GM18511 (cell line): Measurements from ENCODE around the gene MTHFD2.
"Not testable (repeated sequence)": the region's sequence is repeated elsewhere in the genome, so short reads cannot be mapped to it uniquely, and the experiment has no call there.

Experiments
- ATAC-seq: cut with Tn5 transposase; IDR thresholded peaks from one replicate; pipeline ENCODE4 v1.9.1; 2021; ENCODE audit warnings: mild to moderate bottlenecking, moderate library complexity; ENCODE audit not compliant: unreplicated experiment

MTHFD2 gene

GRCh38 chr2:74226648-74227213 is 28.3 kb downstream of the MTHFD2 start:
- ATAC-seq, result no peak

DNA sequence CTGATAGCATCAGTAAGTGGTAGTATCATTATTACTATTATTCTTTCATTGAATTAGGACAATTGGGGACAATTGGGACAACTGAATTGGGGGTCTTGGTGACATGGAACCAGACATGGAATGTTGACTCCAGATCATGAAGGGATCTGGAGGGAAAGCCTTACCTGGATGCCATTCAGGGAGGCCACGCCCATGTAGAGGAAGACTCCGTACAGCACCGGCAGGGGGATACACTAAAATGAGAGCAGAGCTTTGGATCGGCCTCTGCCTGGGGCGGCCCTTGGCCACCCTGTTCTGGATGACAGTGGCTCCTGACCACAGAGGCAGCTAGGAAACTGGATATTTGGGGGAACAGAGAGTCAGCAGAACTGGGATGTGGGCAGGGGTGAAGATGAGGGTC is 29.2 kb downstream of the MTHFD2 start:
- no peak for ATAC-seq

DNA sequence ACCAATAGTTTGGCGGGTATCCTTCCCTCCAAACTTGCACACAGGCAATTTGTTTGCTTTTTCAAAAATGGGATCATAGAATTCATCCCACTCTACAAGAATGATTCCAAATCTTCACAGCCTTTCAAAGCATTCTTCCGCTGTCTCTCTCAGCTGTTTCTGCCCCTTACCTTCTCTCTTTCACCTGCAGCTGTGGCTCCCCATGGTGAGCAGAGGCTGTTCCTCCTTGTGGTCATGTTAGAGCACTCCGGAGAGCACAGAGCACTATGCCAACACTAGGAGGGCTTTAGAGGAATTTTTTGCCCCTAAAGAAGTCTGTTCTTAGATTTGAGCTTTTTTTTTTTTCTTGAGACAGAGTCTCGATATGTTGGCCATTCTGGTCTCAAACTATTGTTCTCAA is 30.4 kb downstream of the MTHFD2 start:
- ATAC-seq, result no peak

DNA sequence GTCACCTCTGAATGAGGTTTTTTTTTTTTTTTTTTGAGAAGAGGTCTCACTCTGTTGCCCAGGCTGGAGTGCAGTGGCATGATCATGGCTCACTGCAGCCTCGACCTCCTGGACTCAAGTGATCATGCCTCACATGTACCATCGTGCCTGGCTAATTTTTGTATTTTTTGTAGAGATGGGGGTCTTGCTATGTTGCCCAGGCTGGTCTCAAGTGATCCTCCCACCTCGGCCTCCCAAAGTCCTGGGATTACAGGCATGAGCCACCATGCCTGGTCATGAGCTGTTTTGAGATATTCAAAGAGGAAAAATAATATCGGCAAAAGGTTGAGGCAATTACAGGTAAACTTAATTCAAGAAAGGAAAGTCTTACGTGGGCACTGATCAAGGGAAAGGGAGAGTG is 31.4 kb downstream of the MTHFD2 start:
- ATAC-seq, result not testable (repeated sequence)

DNA sequence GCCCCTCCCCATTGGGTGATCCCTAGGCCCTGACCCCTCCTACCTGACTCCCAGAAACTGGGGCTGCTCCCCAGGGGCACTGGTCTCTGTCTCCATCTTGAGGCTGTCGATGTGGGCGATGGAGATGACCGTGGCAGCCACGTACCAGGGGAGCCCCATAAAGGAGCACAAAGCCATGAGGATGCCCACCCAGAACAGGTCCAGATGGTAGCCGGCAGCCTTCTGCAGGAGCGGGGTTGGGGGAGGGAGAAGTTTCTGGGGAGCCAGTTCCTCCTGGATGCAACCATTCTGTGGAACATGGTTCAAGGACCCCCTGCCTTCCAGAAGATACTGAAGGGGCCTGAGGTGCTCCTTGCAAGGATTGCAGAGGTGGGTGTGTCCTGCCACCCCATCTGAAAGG is 34.0 kb downstream of the MTHFD2 start:
- ATAC-seq, result no peak

- ATAC-seq, result no peak
Measured at GRCh38 chr2:74233648-74234047, 35.2 kb downstream of the MTHFD2 start.

DNA sequence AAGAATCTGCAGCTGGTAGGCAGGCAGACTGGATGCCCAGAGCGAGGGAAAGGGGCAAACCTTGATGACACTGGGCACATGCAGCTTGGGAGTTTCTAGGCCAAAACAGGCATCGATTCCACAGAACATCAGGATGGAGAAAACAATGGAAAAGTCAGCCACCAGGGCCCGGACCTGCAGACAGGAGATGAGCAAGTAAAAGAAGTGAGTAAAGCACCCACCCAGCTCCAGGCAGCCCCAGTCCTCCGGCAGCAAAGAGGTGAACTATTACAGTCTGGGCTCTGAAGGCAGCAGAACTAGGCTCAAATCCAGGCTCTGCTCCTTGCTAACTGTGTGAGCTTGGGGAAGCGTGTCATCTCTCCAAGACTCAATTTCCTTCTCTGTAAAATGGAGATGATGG is 36.6 kb downstream of the MTHFD2 start:
- no peak for ATAC-seq

DNA sequence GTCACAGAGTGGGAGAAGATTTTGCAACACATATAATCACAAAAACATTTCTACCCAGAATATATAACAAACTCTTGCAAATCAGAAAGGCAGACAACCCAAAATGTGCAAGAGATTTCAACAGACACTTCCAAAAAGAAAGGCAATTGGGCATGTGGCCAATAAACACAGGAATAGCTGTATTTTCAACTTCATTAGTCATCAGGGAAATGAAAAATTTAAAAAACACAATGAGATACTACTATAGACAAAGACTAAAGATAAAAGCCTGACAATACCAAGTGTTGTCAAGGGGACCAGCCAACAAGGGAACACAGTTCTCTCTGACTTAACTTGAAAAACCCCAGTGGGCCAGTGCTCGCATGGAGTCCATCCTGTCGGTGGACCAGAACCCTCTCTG is 40.5 kb downstream of the MTHFD2 start:
- no peak for ATAC-seq

DNA sequence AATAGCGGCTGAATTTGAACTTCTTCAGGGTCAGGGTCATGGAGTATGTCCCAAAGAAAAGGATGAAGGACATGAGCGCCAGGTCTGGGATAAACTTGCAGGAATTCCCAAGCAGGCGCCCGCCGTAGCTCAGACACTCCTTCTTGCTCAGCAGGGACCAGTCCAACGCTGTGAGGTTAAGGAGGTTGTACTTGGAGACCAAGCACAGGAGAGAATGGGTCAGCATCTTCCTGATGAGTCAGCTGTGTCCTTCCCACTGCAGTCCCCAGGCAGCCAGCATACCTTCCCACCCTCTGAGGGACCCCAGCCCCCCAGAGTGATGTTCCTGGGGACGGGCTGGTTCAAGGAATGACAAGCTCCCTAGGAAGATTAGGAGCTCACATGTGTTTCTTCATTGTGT is 40.9 kb downstream of the MTHFD2 start:
- ATAC-seq, result no peak

GRCh38 chr2:74242354-74243071 is 44.1 kb downstream of the MTHFD2 start:
- ATAC-seq, result no peak

DNA sequence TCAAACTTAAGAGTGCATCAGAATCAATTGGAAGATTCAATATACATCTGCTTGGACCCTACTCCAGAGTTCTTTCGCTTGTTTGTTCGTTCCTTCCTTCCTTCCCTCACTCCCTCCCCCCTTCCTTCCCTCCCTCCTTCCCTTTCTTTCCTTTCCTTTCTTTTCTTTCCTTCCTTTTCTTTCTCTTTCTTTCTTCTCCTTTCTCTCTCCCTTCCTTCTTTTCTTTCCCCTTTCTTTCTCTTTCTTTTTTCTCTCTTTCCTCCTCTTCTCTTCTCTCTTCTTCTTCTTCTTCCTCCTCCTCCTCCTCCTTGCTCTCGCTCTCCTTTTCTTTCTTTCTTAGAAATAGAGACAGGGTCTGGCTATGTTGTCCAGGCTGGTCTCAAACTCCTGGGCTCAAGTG is 45.9 kb downstream of the MTHFD2 start:
- no peak for ATAC-seq

GRCh38 chr2:74246496-74247195 is 48.2 kb downstream of the MTHFD2 start:
- no peak for ATAC-seq

DNA sequence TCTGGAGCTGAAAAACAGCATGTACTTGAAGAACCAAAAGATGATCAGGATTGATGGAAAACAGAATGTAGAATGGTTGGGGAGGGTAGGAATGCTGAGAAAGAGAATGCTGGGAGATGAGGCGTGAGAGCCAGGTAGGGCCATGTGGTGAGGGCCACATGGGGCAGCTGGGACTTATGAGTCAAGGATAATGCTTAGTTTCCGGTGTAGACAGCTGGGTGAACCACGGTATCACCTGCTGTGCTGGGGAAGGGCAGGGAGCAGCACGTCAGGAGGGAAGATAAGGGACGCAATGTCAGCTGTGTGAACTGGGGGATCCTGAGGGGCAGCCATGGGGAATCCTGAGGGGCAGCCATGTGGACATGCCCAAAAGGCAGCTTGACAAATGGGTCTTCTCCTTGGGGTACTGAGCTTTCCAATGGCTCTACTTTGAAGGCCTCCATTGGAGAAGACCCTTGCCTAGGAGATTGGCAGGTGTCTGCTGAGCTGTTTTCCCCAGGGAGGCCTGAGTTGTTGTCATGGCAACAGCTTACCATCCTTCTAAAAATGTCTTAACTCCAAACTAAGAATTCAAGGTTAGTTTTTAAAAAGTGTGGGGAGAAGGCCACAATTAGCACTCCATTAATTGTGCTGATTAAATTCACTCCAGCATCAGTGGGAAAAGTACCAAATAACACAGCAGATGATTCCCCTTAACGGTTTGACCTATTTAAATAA is 51.1 kb downstream of the MTHFD2 start:
- no peak for ATAC-seq

- peak; percentile 60 for ATAC-seq
Measured at GRCh38 chr2:74250189-74250631, 51.8 kb downstream of the MTHFD2 start.

DNA sequence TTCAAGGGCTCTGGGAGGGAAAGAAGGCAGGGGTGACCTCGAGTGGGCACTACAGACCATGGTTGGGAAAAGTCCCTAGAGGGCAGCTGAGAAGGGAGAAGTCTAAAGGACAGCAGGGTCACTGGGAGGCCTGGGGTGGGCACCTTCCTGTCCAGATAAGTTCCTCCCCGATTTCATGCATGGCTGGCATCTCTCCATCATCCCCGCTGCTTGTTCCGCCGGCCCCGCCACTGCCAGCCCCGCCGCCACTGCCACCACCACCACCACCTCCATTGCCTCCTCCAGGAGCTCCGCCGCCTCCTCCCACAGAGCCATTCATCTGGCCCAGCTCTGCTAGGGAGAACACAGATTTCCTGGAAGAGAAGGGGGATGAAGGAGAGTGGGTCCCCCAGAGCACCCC is 53.6 kb downstream of the MTHFD2 start:
- no peak for ATAC-seq

- no peak for ATAC-seq
Measured at GRCh38 chr2:74252862-74253261, 54.4 kb downstream of the MTHFD2 start.

DNA sequence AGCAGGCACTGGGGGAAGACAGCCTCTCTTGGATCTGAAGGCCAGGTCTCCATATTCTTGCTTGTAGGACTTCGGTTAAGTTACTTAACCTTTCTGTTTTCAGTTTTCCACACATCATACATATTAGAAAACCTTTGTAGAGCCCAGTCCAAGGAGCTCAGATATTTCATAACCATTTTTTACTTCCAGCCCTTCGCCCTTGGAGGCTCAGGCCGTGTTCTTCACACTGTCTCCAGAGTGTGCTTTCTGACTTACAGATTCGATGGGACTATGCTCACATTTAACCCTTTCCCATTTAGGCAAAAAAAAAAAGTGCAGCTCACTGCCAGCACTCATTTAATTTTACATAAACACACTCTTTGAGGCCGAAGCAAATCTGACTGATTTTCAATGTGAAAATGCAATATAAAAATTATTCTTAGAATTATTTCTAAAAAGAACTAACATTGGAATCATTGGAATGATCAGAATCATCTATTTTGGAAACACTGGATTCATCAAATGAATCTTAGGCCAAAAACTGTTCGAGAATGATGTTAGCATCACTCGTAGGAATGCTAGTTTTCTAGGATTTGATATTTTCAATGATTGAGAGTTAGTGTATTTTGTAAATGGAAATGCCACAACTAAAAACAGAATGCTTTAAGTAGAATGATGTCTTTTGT is 55.0 kb downstream of the MTHFD2 start:
- ATAC-seq, result no peak

DNA sequence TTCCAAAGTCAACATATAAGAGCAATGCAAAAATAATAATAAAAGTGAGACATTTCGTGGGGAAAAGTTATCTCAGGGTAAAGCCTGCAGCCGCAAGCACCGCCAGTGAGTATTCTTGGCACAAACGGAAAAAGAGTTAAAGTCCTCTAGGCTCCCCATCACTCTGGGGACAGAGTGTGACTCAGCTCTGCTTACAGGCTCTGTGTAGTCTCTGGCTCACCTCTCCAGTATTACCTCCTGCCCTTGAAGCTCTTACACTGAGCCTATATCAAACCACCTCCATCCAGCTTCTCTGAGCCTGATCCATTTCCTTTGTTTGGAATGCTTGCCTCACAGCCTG is 55.5 kb downstream of the MTHFD2 start:
- ATAC-seq, result no peak

GRCh38 chr2:74255660-74256213 is 57.3 kb downstream of the MTHFD2 start:
- ATAC-seq, result no peak

DNA sequence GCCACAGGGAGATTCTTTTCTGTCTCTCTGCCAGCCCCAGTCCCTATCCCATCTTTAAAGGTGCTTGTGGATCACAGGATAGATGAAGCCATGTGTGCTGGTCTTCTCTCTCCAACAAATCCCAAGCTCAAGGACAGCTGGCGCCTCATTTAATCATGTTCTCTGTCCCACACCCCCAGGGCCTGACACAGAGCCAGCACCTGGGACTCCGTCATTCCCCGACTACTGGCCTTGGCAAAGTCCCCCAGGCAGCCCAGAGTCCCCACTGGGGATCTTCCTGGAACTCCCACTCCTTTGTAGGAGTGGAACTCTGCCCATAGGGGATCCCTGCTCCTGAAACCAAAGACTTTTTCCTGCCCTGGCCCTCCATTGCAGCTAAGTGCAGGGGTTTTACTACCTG is 60.8 kb downstream of the MTHFD2 start:
- ATAC-seq, result no peak

DNA sequence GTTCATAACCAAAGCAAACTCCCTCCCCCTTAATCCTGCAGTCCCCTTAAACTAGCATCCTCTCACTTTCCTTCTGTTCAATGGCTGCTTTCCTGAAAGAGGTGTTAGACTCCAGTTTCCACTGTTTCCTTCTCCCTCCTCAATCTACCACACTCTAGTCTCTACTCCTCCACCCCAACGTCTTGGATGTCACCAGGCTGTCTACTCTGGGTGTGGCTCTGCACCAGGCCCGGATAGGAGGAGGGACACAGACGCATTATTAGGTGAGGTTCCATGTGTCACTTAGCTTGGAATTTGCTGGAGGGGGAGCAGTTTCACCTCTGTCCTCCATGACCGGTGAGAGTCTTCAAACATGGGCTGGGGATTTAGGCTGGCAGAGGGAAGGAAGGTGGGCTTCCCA is 61.3 kb downstream of the MTHFD2 start:
- ATAC-seq, result no peak
